HG03095 (cell line): ENCODE results near the gene SYNPO2.

ENCODE experiments used
- ATAC-seq: cut with Tn5 transposase; IDR thresholded peaks from one replicate; pipeline ENCODE4 v1.9.1; 2021; ENCODE audit warnings: moderate library complexity; ENCODE audit not compliant: unreplicated experiment

Gene SYNPO2

GRCh38 chr4:119103263-119103662 is 214.6 kb downstream of the SYNPO2 start:
- ATAC-seq = no peak

DNA sequence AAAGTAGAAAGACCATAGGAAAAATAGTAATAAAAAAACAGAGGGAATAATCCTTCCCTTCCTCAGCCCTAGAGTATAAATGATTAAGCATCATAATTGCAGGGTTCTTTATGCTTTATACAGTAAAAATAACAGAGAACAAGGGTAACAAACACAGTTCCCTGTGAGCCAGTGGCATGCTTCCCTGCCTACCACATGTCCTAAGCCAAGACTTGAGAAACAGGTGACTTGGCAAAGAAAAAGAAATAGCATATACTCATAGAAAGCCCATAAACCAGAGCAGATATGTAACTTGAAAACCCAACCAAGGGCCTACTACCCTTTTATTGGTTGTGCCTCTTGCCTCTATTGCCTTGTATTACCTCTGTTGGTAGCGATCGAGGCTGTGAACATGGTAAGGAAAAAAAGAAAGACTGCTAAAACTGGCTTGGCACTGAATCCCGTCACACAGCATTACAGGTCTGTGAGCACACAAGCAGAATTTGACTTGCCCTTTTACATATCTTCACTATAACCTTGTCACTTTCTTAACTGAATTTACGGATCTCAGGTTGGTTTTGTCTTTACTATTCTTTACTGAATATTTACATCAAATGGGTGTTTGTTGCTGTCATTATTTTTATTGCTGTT is 216.1 kb downstream of the SYNPO2 start:
- no peak for ATAC-seq

- no peak for ATAC-seq
Measured at GRCh38 chr4:119105605-119106004, 217.0 kb downstream of the SYNPO2 start.

- ATAC-seq = no peak
Measured at GRCh38 chr4:119106036-119107000, 217.7 kb downstream of the SYNPO2 start.

GRCh38 chr4:119110121-119110520 is 221.5 kb downstream of the SYNPO2 start:
- ATAC-seq = no peak
